ENCODE data around the gene PCDHGB6.
A peak's percentile ranks its signal among the peaks of the same experiment; 100 is the strongest.
"Not testable (repeated sequence)": the region's sequence is repeated elsewhere in the genome, so short reads cannot be mapped to it uniquely, and the experiment has no call there.

The PCDHGB6 gene

GRCh38 chr5:141388661-141389060, 19.2 kb upstream of the PCDHGB6 start:
- DNase-seq (ENCODE audit: low read depth in 2 of 2), result no peak

DNA sequence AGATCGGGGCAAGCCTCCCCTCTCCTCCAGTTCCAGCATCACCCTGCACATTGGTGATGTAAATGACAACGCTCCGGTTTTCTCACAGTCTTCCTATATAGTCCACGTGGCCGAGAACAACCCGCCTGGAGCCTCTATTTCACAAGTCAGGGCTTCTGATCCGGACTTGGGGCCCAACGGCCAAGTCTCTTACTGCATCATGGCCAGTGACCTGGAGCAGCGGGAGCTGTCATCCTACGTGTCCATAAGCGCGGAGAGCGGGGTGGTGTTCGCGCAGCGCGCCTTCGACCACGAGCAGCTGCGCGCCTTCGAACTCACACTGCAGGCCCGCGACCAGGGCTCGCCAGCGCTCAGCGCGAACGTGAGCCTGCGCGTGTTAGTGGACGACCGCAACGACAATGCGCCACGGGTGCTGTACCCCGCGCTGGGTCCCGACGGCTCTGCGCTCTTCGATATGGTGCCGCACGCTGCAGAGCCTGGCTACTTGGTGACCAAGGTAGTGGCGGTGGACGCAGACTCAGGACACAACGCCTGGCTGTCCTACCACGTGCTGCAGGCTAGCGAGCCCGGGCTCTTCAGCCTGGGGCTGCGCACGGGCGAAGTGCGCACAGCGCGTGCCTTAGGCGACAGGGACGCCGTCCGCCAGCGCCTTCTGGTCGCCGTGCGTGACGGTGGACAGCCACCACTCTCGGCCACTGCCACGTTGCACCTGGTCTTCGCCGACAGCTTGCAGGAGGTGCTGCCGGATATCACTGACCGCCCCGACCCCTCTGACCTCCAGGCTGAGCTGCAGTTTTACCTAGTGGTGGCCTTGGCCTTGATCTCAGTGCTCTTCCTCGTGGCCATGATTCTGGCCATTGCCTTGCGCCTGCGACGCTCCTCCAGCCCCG, 18.4 kb upstream of the PCDHGB6 start:
- DNase-seq (ENCODE audit: low read depth in 2 of 2), result no peak

GRCh38 chr5:141392429-141393198, 15.2 kb upstream of the PCDHGB6 start, which contains the start of gene PCDHGA8:
PCDHGA8 (plus strand) TSS chr5:141392633; CDS start chr5:141392814, 181 bp downstream.
- DNase-seq (ENCODE audit: low read depth in 2 of 2), result no peak

DNA sequence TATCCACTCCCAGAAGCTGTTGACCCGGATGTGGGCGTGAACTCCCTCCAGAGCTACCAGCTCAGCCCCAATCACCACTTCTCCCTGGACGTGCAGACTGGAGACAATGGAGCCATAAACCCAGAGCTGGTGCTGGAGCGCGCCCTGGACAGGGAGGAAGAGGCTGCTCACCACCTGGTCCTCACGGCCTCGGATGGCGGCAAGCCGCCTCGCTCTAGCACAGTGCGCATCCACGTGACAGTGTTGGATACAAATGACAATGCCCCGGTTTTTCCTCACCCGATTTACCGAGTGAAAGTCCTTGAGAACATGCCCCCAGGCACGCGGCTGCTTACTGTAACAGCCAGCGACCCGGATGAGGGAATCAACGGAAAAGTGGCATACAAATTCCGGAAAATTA, 14.6 kb upstream of the PCDHGB6 start:
- DNase-seq (ENCODE audit: low read depth in 2 of 2), result no peak

DNA sequence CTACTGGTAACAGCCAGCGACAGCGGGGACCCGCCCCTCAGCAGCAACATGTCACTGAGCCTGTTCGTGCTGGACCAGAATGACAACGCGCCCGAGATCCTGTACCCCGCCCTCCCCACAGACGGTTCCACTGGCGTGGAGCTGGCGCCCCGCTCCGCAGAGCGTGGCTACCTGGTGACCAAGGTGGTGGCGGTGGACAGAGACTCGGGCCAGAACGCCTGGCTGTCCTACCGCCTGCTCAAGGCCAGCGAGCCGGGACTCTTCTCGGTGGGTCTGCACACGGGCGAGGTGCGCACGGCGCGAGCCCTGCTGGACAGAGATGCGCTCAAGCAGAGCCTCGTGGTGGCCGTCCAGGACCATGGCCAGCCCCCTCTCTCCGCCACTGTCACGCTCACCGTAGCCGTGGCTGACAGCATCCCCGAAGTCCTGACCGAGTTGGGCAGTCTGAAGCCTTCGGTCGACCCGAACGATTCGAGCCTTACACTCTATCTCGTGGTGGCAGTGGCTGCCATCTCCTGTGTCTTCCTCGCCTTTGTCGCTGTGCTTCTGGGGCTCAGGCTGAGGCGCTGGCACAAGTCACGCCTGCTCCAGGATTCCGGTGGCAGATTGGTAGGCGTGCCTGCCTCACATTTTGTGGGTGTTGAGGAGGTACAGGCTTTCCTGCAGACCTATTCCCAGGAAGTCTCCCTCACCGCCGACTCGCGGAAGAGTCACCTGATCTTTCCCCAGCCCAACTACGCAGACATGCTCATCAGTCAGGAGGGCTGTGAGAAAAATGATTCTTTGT, 13.2 kb upstream of the PCDHGB6 start:
- DNase-seq (ENCODE audit: low read depth in 2 of 2), result not testable (repeated sequence)

DNA sequence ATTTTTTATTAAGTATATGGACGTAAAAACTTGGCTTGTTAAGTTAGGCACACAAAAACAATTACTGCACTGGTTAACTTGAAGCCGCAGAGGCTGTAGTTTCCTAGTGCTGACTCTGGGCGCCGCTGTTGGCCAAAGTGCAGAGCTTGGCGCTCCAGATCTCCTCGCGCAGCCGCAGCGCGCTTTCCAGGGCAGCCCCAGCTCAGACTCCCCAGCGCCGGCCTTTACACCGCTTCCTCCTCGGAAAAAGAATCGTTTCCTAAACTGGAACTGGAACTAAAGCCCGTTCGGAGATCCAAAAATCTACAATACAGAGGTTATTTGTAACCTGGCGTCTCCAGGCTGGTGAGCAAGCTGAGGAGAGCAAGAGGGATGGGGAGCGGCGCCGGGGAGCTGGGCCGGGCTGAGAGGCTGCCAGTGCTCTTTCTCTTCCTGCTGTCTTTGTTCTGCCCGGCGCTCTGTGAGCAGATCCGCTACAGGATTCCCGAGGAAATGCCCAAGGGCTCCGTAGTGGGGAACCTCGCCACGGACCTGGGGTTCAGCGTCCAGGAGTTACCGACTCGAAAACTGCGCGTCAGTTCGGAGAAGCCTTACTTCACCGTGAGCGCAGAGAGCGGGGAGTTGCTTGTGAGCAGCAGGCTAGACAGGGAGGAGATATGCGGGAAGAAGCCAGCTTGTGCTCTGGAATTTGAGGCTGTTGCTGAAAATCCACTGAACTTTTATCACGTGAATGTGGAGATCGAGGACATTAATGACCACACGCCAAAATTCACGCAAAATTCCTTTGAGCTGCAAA, 9.9 kb upstream of the PCDHGB6 start, which contains the start of gene PCDHGB5:
PCDHGB5 (plus strand) TSS at position 192 of the 796 bp plus-strand sequence; CDS start at position 373, 181 bp downstream.
- peak in 1 of 2 donors; percentile 24 for DNase-seq (ENCODE audit: low read depth in 2 of 2)

- DNase-seq (ENCODE audit: low read depth in 2 of 2), result no peak
Observed at GRCh38 chr5:141398608-141399007, 9.2 kb upstream of the PCDHGB6 start.

GRCh38 chr5:141399555-141400258, 8.1 kb upstream of the PCDHGB6 start:
- DNase-seq (ENCODE audit: low read depth in 2 of 2), result no peak

DNA sequence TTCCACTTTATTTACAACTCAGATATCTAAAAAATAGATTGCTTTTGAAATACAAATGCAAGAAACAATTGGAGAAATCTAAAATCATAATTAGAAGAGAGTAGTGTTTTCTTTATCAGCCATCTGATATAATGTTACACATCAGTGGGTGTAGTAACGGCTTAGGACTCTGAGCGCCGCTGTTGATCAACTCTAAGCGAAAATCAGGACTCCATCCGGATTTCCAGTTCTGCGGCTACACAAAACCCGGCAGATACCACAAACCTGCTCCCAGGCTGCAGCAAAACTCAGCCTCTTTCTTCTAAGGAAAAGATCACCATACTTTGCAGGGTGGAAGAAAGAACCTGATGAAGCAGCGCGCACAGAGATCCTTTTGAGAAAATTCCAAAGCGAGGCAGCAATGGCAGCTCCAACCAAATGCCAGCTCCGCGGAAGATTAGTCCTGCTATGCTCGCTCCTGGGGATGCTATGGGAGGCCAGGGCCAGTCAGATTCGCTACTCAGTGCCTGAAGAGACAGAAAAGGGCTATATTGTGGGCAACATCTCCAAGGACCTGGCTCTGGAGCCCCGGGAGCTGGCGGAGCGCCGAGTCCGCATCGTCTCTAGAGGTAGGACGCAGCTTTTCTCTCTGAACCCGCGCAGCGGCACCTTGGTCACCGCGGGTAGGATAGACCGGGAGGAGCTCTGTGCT, 5.1 kb upstream of the PCDHGB6 start, which contains the start of gene PCDHGA9:
PCDHGA9 (plus strand) TSS at position 226 of the 691 bp plus-strand sequence; CDS start at position 401, 175 bp downstream.
- DNase-seq (ENCODE audit: low read depth in 2 of 2), result no peak

- DNase-seq (ENCODE audit: low read depth in 2 of 2), result no peak
Observed at GRCh38 chr5:141403387-141403786, 4.4 kb upstream of the PCDHGB6 start.

- DNase-seq (ENCODE audit: low read depth in 2 of 2), result no peak
Observed at GRCh38 chr5:141409598-141410306, 1.9 kb downstream of the PCDHGB6 start.

GRCh38 chr5:141411575-141411974, 3.8 kb downstream of the PCDHGB6 start:
- DNase-seq (ENCODE audit: low read depth in 2 of 2), result no peak

DNA sequence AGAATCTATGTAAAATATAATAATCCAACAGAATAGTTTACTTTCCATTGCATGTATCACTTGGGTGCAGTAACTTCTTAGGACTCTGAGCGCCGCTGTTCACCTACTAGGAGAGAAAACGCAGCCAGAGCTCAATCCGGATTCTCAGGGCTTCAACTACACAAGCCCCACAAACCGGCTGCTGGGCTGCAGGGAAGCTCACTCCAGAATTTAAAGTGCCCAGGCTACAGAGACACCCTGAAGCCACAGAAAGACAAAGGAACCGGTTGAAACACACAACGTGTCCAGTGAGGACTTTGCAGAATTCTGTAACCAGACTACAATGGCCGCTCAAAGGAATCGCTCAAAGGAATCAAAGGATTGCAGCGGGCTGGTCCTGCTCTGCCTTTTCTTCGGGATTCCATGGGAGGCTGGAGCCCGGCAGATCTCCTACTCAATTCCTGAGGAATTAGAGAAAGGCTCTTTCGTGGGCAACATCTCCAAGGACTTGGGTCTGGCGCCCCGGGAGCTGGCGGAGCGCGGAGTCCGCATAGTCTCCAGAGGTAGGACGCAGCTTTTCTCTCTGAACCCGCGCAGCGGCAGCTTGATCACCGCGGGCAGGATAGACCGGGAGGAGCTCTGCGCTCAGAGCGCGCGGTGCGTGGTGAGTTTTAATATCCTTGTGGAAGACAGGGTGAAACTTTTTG, 5.2 kb downstream of the PCDHGB6 start, which contains the start of gene PCDHGA10:
PCDHGA10 (plus strand) TSS at position 134 of the 686 bp plus-strand sequence; CDS start at position 323, 189 bp downstream.
- peak; percentile 32 to 33 for DNase-seq (ENCODE audit: low read depth in 2 of 2)

GRCh38 chr5:141413540-141414069, 5.8 kb downstream of the PCDHGB6 start:
- DNase-seq (ENCODE audit: low read depth in 2 of 2), result no peak

- not testable (repeated sequence) for DNase-seq (ENCODE audit: low read depth in 2 of 2)
Observed at GRCh38 chr5:141414548-141415274, 6.9 kb downstream of the PCDHGB6 start.

- not testable (repeated sequence) for DNase-seq (ENCODE audit: low read depth in 2 of 2)
Observed at GRCh38 chr5:141415275-141415618, 7.4 kb downstream of the PCDHGB6 start.

GRCh38 chr5:141417494-141418172, 9.8 kb downstream of the PCDHGB6 start, which contains the start of gene PCDHGB7:
PCDHGB7 (plus strand) TSS chr5:141417677; CDS start chr5:141417860, 183 bp downstream.
- peak in 1 of 2 donors; percentile 48 for DNase-seq (ENCODE audit: low read depth in 2 of 2)
